Heart right ventricle (tissue), 16 donors: ENCODE data around the gene BCAS4. TPM values are rescaled to one million over a fixed set of nuclear protein-coding genes. Genes with fewer than 3 reads are reported as not detected.

ENCODE experiments used
- ATAC-seq, 8 donors: fragments of 200-7000 bp; cut with Tn5 transposase; one replicate each; pipeline ENCODE4 v1.9.1; 2020; ENCODE audit warnings: mild to moderate bottlenecking in 8 of 8, moderate library complexity in 8 of 8, moderate number of reproducible peaks in 1 of 8
- DNase-seq, 2 donors: peaks; one replicate each; pipeline ENCODE4 v3.0.0-alpha.2; 2020
- H3K27ac ChIP-seq, 10 donors: fragments of 200-600 bp; sonication (generic) in 2 of 10; one replicate each; pipeline versions ENCODE4 v1.5.0 to v1.8.0; 2020 to 2022; ENCODE audit warnings: mild to moderate bottlenecking in 3 of 10
- H3K27me3 ChIP-seq, 7 donors: fragments of 200-600 bp; one replicate each; pipeline ENCODE4 v1.8.0; 2021 to 2022; ENCODE audit warnings: mild to moderate bottlenecking in 2 of 7
- H3K36me3 ChIP-seq, 9 donors: fragments of 200-600 bp; sonication (generic) in 1 of 9; one replicate each; pipeline versions ENCODE4 v1.5.0 to v1.8.0; 2020 to 2022; ENCODE audit warnings: mild to moderate bottlenecking in 2 of 9
- H3K4me1 ChIP-seq, 9 donors: fragments of 200-600 bp; sonication (generic) in 1 of 9; one replicate each; pipeline versions ENCODE4 v1.5.0 to v1.8.0; 2020 to 2022; ENCODE audit warnings: mild to moderate bottlenecking in 4 of 9
- H3K4me3 ChIP-seq, 10 donors: fragments of 200-600 bp; sonication (generic) in 2 of 10; one replicate each; pipeline versions ENCODE4 v1.5.0 to v1.8.0; 2020 to 2022; ENCODE audit warnings: mild to moderate bottlenecking in 7 of 10, moderate library complexity in 2 of 10
- H3K9me3 ChIP-seq, 11 donors: fragments of 200-600 bp in 10 of 11; sonication (generic) in 2 of 11; one replicate each; pipeline versions ENCODE4 v1.5.0 to v1.8.0; 2013 to 2022; ENCODE audit warnings: mild to moderate bottlenecking in 2 of 11, control low read depth in 1 of 11, moderate library complexity in 1 of 11
- WGBS, 2 donors: extraction: QIAGEN DNeasy Blood & Tissue Kit; methylation state at CpG; one replicate each; pipeline ENCODE4 v1.1.7; 2013; ENCODE audit warnings: inconsistent platforms in 1 of 2; 5-methylcytosine and 5-hydroxymethylcytosine counted together
- intact Hi-C, 10 donors: fragments of 100-400 bp; cut with DNase I; formaldehyde crosslinking; loops; one replicate each; pipeline versions ENCODE4 v1.11.1 to v1.14.2; 2022
- polyA plus RNA-seq, 2 donors: library from polyadenylated mRNA; stranded (reverse); fragments of 200-250 nt; gene quantifications; one replicate each; pipeline ENCODE4 v1.2.3, GENCODE V29; 2013
- total RNA-seq, 10 donors: library from RNA; stranded (reverse); fragmentation: NEBNext Ultra II Directional in 3 of 10; extraction: Animal tissue kit (Norgen Biotek cat#: 25700) in 3 of 10; gene quantifications; one replicate each; pipeline versions ENCODE4 v1.2.1 to v1.2.4, GENCODE V29; 2021 to 2023
- TF ChIP-seq, protein P1 (sequence below), 9 donors: fragments of 200-600 bp; sonication (generic) in 2 of 9; IDR thresholded peaks; one replicate each; pipeline versions ENCODE4 v1.5.0 to v1.8.0; 2021 to 2022; ENCODE audit warnings: antibody characterized with exemption in 9 of 9, mild to moderate bottlenecking in 5 of 9, moderate library complexity in 1 of 9
- donor health status: Arrhythmogenic right ventricular cardiomyopathy.
- donor health status: ischemic (EF 13 %, LVEDD 7.1; RV severe dilation, severe dysfunction).
- donor health status: healthy with polysubstance abuse.
- donor health status: DM: no; HTN: yes; CAD: no.
- donor health status: DM: no; HTN: no; CAD: no.
- donor health status: ischemic (EF 25% LVEDD 6.9; RV normal size, moderate dysfunction).
- donor health status: ischemic (EF 25% LVEDD 5.7; RV mildly dilated, moderate dysfunction).
- donor health status: healthy.
- donor health status: DM: yes; HTN: yes; CAD: no.
- donor health status: Ischemic cardiomyopathy.
- donor health status: ischemic (EF 35%, LVEDD 5.7; RV mildly dilated, moderate dysfunction).
- donor health status: nonischemic (EF 11% LVEDD 7.7; RV severe dilation, severe dysfunction).
- donor health status: DM: yes; HTN: yes; CAD: no.
- donor health status: PGD.
- donor health status: ischemic (EF 29% LVEDD 5.4; RV normal size, mild dysfunction).
- donor health status: nonischemic (EF 23%, LVEDD 6.1; RV moderate dilation, normal function).

The BCAS4 gene
- total and polyA plus RNA-seq, 12 donors: 0.54 to 3.6 (median 2.2) TPM

DNA sequence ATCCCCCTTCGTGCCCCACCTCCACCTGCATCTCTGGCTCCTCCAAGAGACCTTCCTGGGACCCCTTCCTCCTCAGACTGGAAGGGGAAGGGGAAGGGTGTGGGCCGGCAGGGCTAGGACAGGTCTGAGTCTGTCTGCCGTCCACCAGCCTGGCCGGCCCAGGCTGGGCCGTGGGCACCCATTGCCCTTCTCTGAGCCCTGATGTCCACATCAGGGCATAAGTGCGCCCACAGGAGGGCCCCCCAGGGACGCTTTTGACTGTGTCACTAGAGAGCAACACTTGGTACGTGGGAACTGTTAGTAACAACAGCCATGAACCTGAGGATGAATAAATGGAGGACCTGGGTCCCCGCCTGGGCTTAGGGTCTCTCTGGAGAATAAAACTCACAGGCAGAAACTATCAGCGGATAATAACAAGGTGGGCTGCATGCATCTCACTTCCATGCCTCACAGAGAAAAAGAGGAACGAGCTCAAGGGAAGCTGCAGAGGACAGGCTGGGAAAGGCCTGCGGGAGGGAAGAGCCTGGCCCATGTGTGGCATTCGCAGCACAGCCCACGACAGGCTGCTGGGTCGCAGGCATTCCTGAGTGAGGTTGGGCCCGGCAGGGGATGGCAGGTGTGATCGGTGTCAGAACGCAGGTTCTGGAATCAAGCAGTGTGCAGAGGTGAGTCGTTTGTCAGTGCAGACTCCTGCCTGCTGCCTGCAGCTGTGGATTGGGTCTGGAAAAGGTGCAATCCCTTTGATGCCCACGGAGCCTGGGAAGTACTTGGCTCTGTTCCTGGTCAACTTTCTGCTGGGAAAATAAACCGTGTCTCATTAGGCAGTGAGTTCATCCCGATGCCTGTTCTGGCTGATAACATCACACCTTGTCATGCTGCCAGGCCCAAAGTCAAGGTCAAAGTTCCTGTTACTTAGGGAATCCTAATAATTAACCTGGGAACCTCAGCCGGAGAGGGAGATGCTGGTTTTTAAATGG is 60.9 kb downstream of the BCAS4 start:
- DNase-seq (no peak), ATAC-seq (no peak)
- no peak overlapping the region for H3K27ac ChIP-seq
- no peak overlapping the region for H3K4me3 ChIP-seq
- intact Hi-C loops: no loop called here
- H3K4me1 ChIP-seq: no peaks in the 10 kb centered on the region
- peaks cover 0 to 5% (median 0%) of the 10 kb centered on the region in 7 donors for H3K27me3 ChIP-seq
- H3K36me3 ChIP-seq: no peaks in the 10 kb centered on the region
- TF ChIP-seq, protein P1, sequence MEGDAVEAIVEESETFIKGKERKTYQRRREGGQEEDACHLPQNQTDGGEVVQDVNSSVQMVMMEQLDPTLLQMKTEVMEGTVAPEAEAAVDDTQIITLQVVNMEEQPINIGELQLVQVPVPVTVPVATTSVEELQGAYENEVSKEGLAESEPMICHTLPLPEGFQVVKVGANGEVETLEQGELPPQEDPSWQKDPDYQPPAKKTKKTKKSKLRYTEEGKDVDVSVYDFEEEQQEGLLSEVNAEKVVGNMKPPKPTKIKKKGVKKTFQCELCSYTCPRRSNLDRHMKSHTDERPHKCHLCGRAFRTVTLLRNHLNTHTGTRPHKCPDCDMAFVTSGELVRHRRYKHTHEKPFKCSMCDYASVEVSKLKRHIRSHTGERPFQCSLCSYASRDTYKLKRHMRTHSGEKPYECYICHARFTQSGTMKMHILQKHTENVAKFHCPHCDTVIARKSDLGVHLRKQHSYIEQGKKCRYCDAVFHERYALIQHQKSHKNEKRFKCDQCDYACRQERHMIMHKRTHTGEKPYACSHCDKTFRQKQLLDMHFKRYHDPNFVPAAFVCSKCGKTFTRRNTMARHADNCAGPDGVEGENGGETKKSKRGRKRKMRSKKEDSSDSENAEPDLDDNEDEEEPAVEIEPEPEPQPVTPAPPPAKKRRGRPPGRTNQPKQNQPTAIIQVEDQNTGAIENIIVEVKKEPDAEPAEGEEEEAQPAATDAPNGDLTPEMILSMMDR (IDR thresholded peaks at IDR 0.05): no peak
- WGBS, 2 donors: 57 to 58% methylated on average over 23 of the region's 23 CpGs
- H3K9me3 ChIP-seq: no peaks in the 10 kb centered on the region

DNA sequence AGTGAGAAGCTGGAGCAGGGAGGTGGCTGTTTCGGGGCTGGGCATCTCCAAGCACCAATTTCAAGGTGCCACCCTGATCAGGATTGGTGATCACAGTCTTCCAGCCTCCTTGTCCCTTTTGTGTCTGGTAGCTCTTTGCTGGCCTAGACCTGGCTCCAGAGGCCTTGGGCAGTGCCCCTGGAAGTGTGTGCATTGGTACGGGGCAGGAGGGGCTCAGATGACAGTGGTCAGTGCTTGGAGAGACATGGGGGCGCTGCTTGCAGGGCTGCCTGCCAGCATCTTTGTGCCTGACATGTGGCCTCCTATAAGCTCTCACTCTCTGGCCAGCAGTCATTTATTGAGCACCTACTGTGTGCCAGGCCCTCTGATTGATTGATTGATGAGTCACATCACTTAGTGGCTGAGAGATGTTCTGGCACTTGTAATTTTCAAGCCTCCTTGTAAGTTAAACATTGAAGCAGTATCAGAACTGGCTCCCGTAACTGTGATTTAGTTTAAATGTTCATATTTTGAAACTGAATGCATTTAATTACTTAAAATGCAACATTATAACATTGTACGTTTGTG is 61.7 kb downstream of the BCAS4 start:
- WGBS, 2 donors: 85 to 95% methylated on average over 5 of the region's 5 CpGs
- Histone ChIP-seq H3K27ac (no peak overlapping the region), H3K4me3 (no peak overlapping the region), H3K36me3 (no peaks in the 10 kb centered on the region), H3K4me1 (no peaks in the 10 kb centered on the region), H3K9me3 (no peaks in the 10 kb centered on the region), H3K27me3 (peaks cover 0 to 5% (median 0%) of the 10 kb centered on the region in 7 donors)
- TF ChIP-seq, protein P1 (IDR thresholded peaks at IDR 0.05): no peak
- no peak for ATAC-seq
- no peak for DNase-seq
- intact Hi-C loops: no loop called here

DNA sequence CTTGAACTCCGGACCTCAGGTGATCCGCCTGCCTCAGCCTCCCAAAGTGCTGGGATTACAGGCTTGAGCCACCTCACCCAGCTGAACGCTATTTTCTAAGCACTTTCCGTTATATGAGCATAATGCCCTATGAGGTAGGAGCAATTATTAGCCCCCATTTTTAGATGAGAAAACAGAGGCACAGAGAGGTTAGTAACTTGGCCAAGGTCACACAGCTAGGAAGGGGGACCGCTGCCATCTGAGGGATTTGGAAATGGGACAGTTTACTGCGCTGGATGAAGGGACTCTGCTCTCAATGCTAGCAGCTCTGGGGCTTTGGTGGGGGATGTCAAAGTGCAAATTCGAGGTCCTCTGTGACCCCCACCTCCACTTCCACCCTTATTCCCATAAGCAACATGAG is 62.5 kb downstream of the BCAS4 start:
- ATAC-seq: no peak
- intact Hi-C loops: no loop called here

DNA sequence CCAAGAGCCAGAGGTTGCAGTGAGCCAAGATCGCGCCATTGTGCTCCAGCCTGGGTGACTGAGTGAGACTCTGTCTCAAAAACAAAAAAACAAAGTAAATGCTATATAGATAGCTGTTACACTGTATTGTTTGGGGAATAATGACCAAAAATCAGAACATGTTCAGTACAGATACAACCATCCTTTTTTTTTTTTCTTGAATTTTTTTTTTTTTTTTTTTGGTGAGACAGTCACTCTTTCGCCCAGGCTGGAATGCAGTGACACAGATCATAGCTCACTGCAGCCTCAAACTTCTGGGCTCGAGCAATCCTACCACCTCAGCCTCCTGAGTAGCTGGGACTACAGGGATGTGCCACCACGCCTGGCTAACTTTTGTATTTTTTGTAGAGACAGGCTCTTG is 63.7 kb downstream of the BCAS4 start:
- 95 to 96% methylated on average over 5 of the region's 5 CpGs for WGBS, 2 donors
- Histone ChIP-seq H3K27ac (no peak overlapping the region), H3K36me3 (no peaks in the 10 kb centered on the region), H3K9me3 (no peaks in the 10 kb centered on the region), H3K4me1 (no peaks in the 10 kb centered on the region), H3K27me3 (peaks cover 0 to 5% (median 0%) of the 10 kb centered on the region in 7 donors), H3K4me3 (no peak overlapping the region)
- no peak for DNase-seq
- intact Hi-C loops: no loop called here
- no peak for ATAC-seq
- TF ChIP-seq, protein P1 (IDR thresholded peaks at IDR 0.05): no peak

More for the DNA sequence above, 62.5 kb downstream of the BCAS4 start:
- no peak for DNase-seq
- H3K27ac ChIP-seq: no peak overlapping the region
- H3K4me3 ChIP-seq: no peak overlapping the region
- TF ChIP-seq, protein P1 (IDR thresholded peaks at IDR 0.05): no peak
- 93 to 96% methylated on average over 7 of the region's 7 CpGs for WGBS, 2 donors
- H3K36me3 ChIP-seq: no peaks in the 10 kb centered on the region
- no peaks in the 10 kb centered on the region for H3K9me3 ChIP-seq
- H3K27me3 ChIP-seq: peaks cover 0 to 5% (median 0%) of the 10 kb centered on the region in 7 donors
- no peaks in the 10 kb centered on the region for H3K4me1 ChIP-seq
